NCI-H82 (cell line): ENCODE data around the gene EEF1AKMT1.

ENCODE experiments used
- DNase-seq: peaks from one replicate; lab custom pipeline; 2025; lab: John Stamatoyannopoulos, UW

Gene EEF1AKMT1

GRCh38 chr13:20718958-20719566, 54.7 kb downstream of the EEF1AKMT1 start:
- DNase-seq, result no peak

- peak; percentile 74 for DNase-seq
Measured at GRCh38 chr13:20717581-20718542, 55.9 kb downstream of the EEF1AKMT1 start.

DNA sequence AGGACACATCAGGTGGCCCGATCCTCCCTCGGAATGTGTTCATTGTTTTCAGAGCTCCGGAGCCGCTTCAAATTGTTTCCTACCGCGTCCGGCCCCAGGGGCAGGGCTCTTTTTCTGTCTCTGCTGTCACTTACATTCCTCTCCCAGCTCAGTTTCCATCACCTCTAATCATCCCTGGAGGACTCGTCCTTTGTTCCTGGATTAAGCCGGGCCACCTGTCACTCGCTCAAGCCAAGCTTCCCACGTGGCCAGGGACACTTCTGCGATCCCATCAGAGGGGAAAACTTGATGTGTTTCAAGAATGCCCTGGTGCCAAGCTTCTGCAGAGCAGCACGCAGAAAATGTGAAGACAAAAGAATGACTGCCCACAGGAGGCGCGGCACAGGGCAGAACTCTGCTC, 56.8 kb downstream of the EEF1AKMT1 start:
- peak; percentile 99 for DNase-seq

GRCh38 chr13:20715330-20715712, 58.4 kb downstream of the EEF1AKMT1 start:
- DNase-seq, result peak; percentile 61

GRCh38 chr13:20714563-20715329, 59.0 kb downstream of the EEF1AKMT1 start:
- DNase-seq, result peak; percentile 65

DNA sequence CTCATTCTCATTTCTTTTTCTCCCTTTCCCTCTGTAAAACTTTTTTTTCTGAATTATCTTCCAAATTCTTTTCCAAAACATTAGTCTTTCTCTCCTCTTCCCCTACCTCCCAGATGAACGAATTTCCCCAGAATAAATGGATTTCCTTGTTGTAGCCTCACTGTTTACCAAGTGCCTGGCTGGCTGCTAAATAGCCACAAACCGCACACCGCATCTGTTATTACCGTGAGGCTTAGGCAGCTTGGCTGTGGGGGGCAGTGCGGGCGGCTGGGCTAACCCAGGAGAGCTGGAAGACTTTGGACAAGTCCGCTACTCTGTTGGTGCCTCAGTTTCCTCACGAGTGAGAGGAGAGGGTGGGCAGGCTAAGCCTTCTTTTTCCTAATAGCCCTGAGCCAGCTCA, 59.6 kb downstream of the EEF1AKMT1 start:
- DNase-seq, result peak; percentile 80

- DNase-seq, result peak; percentile 51
Measured at GRCh38 chr13:20713751-20714150, 60.0 kb downstream of the EEF1AKMT1 start.

- DNase-seq, result peak; percentile 53
Measured at GRCh38 chr13:20713014-20713376, 60.8 kb downstream of the EEF1AKMT1 start.

DNA sequence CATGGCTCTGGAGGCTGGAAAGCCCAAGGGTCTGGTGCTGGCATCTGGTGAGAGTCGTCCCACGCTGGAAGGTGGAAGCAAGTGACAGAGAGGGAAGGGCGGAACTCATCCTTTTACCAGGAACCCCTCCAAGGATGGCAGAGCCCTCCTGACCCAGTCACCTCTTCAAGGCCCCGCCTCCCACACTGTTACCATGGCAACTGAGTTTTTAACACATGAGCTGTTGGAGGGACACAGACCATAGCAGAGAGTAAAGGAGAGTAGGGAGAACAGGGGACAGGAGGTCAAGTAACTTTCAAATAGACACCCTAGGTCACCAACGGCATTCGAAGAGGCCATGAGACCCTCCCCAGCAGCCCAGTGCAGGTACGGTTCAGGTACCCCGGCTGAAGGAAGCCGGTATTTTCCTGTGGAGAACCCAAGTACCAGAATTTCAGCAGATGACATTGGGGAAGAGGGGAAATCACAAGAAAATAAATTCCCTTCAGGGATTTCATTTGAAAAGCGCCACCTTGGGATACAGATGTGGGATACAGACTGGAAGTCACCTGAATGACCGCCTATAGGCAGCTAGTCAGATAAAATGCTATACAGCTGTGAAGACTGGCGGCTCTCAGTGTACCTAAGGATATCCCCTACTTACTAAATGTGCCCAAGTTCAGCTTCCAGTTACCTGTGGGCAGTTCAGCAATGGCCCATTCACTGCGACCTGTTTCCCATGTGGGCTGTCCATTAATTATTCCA, 62.3 kb downstream of the EEF1AKMT1 start:
- DNase-seq, result peak; percentile 26

DNA sequence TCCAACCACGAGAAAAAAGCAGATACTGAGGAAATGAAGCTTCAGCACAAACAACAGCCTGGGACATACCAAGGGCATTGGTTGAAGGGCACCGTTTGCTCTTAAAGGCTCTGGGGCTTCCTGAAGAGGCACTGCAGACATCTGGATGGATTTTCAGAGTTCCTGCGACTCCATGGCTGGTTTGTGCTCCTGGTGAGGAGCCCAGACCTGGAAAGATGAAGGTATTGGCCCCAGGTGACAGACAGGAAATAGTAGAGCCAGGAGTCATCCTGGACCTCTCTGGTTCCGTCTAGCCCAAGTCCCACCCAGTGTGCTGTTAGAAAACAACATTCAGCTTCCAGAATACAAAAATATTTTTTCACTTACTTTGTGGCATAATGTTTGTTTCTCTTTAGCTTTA, 64.0 kb downstream of the EEF1AKMT1 start:
- no peak for DNase-seq

GRCh38 chr13:20709369-20709768, 64.4 kb downstream of the EEF1AKMT1 start:
- DNase-seq, result no peak

DNA sequence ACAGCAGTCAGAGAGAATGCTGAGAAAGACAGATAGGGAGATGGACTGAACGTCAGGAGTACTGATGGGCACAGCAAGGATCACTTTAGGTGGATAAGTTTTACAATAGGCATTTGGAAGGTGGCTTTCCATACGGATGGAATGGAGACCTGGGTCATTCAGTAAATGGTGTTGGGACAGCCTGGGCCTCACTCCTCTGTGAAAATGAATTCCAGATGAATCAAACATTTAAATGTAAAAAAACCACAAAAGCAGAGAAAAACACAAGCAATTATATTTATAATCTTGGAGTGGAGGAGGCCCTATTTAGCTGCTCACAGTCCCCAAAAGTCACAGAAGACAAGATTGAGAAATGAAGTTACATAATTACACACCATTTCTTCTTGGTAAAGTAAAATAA, 65.5 kb downstream of the EEF1AKMT1 start:
- no peak for DNase-seq

DNA sequence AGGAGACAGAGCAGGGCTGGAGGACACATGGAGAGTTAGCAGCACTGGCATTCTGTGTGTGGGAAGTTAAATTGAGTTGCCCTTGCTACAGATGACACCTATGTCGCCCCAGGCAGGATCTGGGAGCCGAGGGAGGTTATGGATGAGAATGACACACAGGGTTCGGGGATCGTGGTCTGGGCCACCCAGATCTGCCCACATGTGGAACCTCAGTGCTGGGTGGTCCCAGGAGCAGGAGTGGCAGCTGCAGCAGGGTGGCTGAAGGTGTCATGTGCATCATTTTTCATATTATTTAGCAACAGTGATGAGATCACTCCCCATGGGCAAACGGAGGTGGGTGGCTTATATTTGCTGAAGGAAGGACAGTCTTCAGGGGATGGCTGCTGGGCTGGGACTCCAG, 67.1 kb downstream of the EEF1AKMT1 start:
- DNase-seq, result no peak

GRCh38 chr13:20704459-20705069, 69.2 kb downstream of the EEF1AKMT1 start:
- DNase-seq, result peak; percentile 58

- DNase-seq, result peak; percentile 93
Measured at GRCh38 chr13:20703780-20704458, 69.8 kb downstream of the EEF1AKMT1 start.

DNA sequence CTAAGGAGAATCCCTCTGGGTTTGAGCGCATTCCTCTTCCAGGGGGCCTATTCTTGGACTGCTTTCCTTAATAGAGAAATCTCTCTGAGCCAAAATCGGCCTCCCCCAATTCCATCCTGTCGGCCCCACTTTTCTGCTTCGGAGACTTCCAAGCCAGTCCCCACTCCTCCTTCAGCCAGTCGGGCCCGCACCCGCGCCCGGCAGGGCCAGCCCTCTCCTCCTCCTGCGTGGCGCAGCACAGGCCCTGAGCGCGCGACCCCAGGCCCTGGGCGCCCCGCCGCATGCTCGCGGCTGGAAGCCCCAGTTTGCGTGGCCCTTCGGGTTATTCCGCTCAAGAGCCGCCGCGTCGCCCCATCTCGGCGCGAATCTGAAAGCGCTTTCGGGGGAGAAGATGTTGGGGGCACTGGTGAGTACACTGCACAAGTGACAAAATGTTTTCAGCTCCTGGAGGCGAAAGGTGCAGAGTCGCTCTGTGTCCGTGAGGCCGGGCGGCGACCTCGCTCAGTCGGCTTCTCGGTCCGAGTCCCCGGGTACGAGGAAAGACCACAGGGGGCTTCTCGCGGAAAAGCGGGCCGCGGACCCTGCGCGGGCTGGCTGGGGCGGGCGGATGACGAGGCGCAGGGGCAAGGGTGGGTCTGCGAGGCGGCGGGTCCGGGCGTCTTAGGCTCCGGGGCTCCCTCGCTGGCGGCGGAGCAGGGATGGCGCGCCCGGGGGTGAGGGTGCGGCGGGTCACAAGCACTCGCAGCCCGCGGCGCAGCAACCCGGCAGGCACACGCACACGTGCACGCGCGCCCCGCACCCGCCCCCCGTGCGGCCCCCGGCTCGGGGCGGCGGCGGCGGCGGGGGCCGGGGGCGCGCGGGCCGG, 70.6 kb downstream of the EEF1AKMT1 start, which contains the start of gene IL17D:
TSS of gene IL17D (plus strand) at position 785 of the 865 bp plus-strand sequence. CDS start 303 bp downstream, outside the sequence.
- peak; percentile 72 for DNase-seq

- DNase-seq, result peak; percentile 66
Measured at GRCh38 chr13:20702530-20702914, 71.2 kb downstream of the EEF1AKMT1 start.

DNA sequence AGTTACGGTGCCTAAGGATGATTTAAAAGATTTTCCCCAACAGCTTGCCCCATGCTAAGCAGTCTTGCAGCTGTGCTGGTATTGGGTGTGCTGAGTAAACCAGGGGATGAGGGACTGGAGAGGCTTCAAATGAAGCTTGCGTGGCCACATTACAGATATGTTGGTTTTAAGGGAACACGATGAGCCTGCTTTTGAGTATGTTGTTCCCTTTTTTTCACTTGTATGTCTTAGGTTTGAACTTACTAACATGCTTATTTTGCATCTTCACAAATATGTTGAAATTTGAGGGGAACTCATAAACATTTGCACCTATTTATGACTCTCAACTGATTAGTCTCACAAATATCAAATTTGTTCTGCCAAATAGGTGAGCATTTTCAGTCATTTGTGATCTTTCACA, 72.3 kb downstream of the EEF1AKMT1 start:
- peak; percentile 87 for DNase-seq

- DNase-seq, result no peak
Measured at GRCh38 chr13:20700288-20700687, 73.5 kb downstream of the EEF1AKMT1 start.

DNA sequence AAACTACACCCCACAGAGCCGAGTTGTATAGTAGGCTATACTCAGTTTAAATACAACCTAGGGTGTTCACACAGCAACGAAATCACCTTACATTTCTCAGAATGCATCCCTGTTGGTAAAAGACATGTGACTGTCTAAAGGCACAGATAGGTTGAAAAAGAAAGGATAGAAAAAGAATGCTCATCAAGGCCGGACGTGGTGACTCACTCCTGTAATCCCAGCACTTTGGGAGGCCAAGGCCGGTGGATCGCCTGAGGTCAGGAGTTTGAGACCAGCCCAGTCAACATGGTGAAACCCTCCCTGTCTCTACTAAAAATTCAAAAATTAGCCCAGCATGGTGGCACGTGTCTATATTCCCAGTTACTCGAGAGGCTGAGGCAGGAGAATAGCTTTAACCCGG, 74.0 kb downstream of the EEF1AKMT1 start:
- no peak for DNase-seq
